ENCODE results near the gene GLIS1.

DNA sequence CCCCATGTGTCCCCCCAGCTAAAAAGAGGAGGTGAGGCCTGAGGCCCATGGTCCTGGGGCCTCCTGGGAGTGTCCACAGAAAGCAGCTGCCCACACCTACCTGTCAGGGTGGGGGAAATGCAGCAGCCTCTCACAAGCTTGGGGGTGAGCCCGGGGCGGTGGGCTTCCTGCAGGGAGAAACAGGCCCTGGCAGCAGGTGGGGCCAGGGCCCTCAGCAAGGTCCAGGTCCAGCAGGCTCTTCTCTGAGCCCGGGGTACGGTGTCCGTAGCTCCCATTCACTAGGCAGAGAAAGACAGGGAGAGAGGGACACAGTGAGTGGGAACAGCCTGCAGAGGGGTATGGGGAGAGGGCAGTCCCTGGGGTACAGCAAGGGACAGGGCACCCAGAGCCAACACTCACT lies 139.0 kb downstream of the GLIS1 start:
- TF ChIP-seq, protein P1, sequence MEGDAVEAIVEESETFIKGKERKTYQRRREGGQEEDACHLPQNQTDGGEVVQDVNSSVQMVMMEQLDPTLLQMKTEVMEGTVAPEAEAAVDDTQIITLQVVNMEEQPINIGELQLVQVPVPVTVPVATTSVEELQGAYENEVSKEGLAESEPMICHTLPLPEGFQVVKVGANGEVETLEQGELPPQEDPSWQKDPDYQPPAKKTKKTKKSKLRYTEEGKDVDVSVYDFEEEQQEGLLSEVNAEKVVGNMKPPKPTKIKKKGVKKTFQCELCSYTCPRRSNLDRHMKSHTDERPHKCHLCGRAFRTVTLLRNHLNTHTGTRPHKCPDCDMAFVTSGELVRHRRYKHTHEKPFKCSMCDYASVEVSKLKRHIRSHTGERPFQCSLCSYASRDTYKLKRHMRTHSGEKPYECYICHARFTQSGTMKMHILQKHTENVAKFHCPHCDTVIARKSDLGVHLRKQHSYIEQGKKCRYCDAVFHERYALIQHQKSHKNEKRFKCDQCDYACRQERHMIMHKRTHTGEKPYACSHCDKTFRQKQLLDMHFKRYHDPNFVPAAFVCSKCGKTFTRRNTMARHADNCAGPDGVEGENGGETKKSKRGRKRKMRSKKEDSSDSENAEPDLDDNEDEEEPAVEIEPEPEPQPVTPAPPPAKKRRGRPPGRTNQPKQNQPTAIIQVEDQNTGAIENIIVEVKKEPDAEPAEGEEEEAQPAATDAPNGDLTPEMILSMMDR (IDR thresholded peaks at IDR 0.05; ENCODE audit: low read depth, low read length, poor library complexity, severe bottlenecking) = no peak
- TF ChIP-seq EZH2phosphoT487 (IDR thresholded peaks at IDR 0.05; ENCODE audit: borderline replicate concordance, low read length) = no peak

Data from DOHH2 (cell line).